Measurements from ENCODE around the gene MT1A. TPM values are rescaled to one million over a fixed set of nuclear protein-coding genes. Genes with fewer than 3 reads are reported as not detected.
"Not testable (repeated sequence)": the region's sequence is repeated elsewhere in the genome, so short reads cannot be mapped to it uniquely, and the experiment has no call there.

The MT1A gene
- total RNA-seq, 1 donor = not detected

DNA sequence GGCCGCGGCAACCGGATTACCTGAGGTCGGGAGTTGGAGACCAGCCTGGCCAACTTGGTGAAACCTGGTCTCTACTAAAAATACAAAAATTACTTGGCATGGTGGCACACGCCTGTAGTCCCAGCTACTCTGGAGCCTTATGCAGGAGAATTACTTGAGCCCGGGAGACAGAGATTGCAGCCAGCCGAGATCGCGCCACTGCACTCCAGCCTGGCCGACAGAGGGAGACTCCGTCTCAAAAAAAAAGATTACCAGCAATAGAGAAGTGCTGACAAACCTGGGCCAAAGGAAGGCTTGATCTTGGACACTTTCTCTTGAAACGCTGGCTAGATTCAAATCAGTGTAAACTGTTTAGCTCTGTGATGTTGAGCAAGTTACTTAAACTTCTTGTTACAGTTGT is 35.5 kb downstream of the MT1A start:
- Histone ChIP-seq H3K27me3 (ENCODE audit: insufficient read depth, low read length) (peaks cover 39% of the 10 kb centered on the region), H3K79me2 (ENCODE audit: insufficient read depth, low read length) (no peaks in the 10 kb centered on the region), H3K4me3 (ENCODE audit: insufficient read depth, low read length) (no peak overlapping the region), H3K4me2 (ENCODE audit: insufficient read depth, low read length) (no peak overlapping the region), H4K20me1 (ENCODE audit: insufficient read depth, low read length) (no peaks in the 10 kb centered on the region), H3K27ac (ENCODE audit: low read depth, low read length) (no peak overlapping the region), H3K4me1 (ENCODE audit: insufficient read depth, low read length) (no peaks in the 10 kb centered on the region), H3K36me3 (ENCODE audit: insufficient read depth, low read length) (no peaks in the 10 kb centered on the region), H3K9me3 (ENCODE audit: low read depth, low read length) (no peaks in the 10 kb centered on the region), H2AFZ (ENCODE audit: low read length) (no peak overlapping the region)
- TF ChIP-seq, protein P1, sequence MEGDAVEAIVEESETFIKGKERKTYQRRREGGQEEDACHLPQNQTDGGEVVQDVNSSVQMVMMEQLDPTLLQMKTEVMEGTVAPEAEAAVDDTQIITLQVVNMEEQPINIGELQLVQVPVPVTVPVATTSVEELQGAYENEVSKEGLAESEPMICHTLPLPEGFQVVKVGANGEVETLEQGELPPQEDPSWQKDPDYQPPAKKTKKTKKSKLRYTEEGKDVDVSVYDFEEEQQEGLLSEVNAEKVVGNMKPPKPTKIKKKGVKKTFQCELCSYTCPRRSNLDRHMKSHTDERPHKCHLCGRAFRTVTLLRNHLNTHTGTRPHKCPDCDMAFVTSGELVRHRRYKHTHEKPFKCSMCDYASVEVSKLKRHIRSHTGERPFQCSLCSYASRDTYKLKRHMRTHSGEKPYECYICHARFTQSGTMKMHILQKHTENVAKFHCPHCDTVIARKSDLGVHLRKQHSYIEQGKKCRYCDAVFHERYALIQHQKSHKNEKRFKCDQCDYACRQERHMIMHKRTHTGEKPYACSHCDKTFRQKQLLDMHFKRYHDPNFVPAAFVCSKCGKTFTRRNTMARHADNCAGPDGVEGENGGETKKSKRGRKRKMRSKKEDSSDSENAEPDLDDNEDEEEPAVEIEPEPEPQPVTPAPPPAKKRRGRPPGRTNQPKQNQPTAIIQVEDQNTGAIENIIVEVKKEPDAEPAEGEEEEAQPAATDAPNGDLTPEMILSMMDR (IDR thresholded peaks at IDR 0.05; ENCODE audit: extremely low read depth, low read depth, low read length) = peak; percentile 54
- no peak for DNase-seq (ENCODE audit: insufficient read length, low spot score, missing footprints)

DNA sequence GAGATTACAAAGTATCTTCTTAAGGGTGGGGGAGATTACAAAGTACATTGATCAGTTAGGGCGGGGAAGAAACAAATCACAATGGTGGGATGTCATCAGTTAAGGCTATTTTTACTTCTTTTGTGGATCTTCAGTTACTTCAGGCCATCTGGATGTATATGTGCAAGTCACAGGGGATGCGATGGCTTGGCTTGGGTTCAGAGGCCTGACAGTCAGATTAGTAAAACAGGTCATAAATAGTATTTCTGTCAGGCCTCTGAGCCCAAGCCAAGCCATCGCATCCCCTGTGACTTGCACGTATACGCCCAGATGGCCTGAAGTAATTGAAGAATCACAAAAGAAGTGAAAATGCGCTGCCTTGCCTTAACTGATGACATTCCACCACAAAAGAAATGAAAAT is 36.1 kb downstream of the MT1A start:
- H3K36me3 ChIP-seq (ENCODE audit: insufficient read depth, low read length); H3K9me3 ChIP-seq (ENCODE audit: low read depth, low read length); DNase-seq (ENCODE audit: insufficient read length, low spot score, missing footprints); H3K27ac ChIP-seq (ENCODE audit: low read depth, low read length); H3K4me1 ChIP-seq (ENCODE audit: insufficient read depth, low read length); H3K4me3 ChIP-seq (ENCODE audit: insufficient read depth, low read length); H4K20me1 ChIP-seq (ENCODE audit: insufficient read depth, low read length); H3K4me2 ChIP-seq (ENCODE audit: insufficient read depth, low read length); H3K79me2 ChIP-seq (ENCODE audit: insufficient read depth, low read length); H2AFZ ChIP-seq (ENCODE audit: low read length): not testable (repeated sequence)
- H3K27me3 ChIP-seq (ENCODE audit: insufficient read depth, low read length) = peaks cover 33% of the 10 kb centered on the region

DNA sequence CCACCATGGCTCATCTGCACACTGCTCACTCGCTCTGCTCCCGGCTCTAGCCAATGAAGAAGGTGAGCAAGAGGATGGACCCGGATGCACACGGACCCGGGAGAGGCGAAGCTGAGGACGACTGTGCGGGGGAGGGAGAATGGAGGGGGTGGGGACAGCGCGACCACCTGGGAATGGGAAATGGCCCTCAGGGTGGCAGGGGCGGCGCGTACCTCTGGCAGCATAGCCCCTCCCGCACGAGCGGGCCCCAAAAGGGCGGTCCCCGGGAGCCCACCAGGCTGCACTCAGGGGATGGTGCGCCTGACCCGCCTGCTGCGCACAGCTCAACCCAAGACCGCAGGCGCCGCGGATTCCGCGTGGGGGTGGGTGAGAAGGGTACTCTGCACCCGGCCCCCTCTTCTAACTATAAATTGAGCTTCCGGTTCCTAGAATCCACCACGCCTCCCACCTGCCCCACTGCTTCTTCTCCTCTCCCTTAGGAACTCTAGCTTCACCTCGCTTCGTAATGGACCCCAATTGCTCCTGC is 37.3 kb downstream of the MT1A start:
- Histone ChIP-seq H3K9me3 (ENCODE audit: low read depth, low read length) (no peaks in the 10 kb centered on the region), H3K27ac (ENCODE audit: low read depth, low read length) (no peak overlapping the region), H2AFZ (ENCODE audit: low read length) (peak overlapping the region; percentile 58), H3K27me3 (ENCODE audit: insufficient read depth, low read length) (peaks cover 22% of the 10 kb centered on the region), H3K79me2 (ENCODE audit: insufficient read depth, low read length) (no peaks in the 10 kb centered on the region), H4K20me1 (ENCODE audit: insufficient read depth, low read length) (no peaks in the 10 kb centered on the region), H3K4me3 (ENCODE audit: insufficient read depth, low read length) (peak overlapping the region; percentile 27), H3K4me2 (ENCODE audit: insufficient read depth, low read length) (peak overlapping the region; percentile 54), H3K4me1 (ENCODE audit: insufficient read depth, low read length) (no peaks in the 10 kb centered on the region), H3K36me3 (ENCODE audit: insufficient read depth, low read length) (no peaks in the 10 kb centered on the region)
- DNase-seq (ENCODE audit: insufficient read length, low spot score, missing footprints) = no peak
- TF ChIP-seq, protein P1 (IDR thresholded peaks at IDR 0.05; ENCODE audit: extremely low read depth, low read depth, low read length) = no peak

DNA sequence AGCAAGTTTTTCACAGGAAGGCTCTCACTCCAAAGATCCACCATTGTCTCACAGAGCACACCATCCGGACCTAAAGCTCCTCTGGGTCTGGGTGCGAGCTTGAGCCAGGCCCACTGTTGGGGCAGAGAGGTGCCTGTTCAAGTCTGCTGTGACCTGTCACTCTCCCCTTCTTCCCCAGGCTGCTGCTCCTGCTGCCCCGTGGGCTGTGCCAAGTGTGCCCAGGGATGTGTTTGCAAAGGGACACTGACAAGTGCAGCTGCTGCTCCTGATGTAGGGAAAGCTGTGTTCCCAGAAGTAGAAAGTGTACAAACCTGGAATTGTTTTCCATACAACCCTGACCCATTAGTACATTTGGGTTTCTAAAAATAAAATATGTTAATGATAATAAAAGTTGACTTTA is 39.0 kb downstream of the MT1A start:
- Histone ChIP-seq H3K27ac (ENCODE audit: low read depth, low read length) (no peak overlapping the region), H2AFZ (ENCODE audit: low read length) (no peak overlapping the region), H3K36me3 (ENCODE audit: insufficient read depth, low read length) (no peaks in the 10 kb centered on the region), H3K27me3 (ENCODE audit: insufficient read depth, low read length) (peaks cover 17% of the 10 kb centered on the region), H3K79me2 (ENCODE audit: insufficient read depth, low read length) (no peaks in the 10 kb centered on the region), H3K4me1 (ENCODE audit: insufficient read depth, low read length) (peaks cover 1% of the 10 kb centered on the region), H3K9me3 (ENCODE audit: low read depth, low read length) (no peaks in the 10 kb centered on the region), H4K20me1 (ENCODE audit: insufficient read depth, low read length) (no peaks in the 10 kb centered on the region), H3K4me2 (ENCODE audit: insufficient read depth, low read length) (no peak overlapping the region), H3K4me3 (ENCODE audit: insufficient read depth, low read length) (no peak overlapping the region)
- DNase-seq (ENCODE audit: insufficient read length, low spot score, missing footprints) = no peak
- TF ChIP-seq, protein P1 (IDR thresholded peaks at IDR 0.05; ENCODE audit: extremely low read depth, low read depth, low read length) = no peak

All from osteoblast (primary cell).